ENCODE measurements around the gene TOR1A.

Gene TOR1A, protein sequence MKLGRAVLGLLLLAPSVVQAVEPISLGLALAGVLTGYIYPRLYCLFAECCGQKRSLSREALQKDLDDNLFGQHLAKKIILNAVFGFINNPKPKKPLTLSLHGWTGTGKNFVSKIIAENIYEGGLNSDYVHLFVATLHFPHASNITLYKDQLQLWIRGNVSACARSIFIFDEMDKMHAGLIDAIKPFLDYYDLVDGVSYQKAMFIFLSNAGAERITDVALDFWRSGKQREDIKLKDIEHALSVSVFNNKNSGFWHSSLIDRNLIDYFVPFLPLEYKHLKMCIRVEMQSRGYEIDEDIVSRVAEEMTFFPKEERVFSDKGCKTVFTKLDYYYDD

DNA sequence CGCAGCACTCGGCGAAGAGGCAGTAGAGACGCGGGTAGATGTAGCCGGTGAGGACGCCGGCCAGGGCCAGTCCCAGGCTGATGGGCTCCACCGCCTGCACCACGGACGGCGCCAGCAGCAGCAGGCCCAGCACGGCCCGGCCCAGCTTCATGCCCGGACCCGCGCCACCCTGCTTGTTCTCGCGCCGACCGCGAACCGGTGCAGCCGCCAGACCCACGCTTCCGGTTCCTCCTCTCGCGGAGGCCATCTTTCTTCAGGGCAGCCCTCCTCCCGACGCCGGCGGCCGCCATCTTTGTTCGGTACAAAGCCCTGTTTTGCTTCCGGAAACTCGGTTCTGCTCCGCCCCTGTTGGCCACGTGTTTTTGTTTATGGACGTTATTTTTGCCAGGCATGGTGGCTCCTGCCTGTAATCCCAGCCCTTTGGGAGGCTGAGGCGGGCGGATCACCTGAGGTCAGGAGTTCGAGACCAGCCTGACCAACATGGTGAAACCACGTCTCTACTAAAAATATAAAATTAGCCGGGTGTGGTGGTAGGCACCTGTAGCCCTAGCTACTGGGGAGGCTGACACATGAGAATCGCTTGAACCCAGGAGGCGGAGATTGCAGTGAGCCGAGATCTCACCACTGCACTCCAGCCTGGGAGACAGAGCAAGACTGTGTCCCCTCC lies at the start of gene TOR1A:
Gene TOR1A, minus strand, starts transcription at position 202 of the 667 bp plus-strand sequence. Its CDS starts 51 bp downstream, at position 151.
- DNase-seq, result peak; percentile 93 to 94

DNA sequence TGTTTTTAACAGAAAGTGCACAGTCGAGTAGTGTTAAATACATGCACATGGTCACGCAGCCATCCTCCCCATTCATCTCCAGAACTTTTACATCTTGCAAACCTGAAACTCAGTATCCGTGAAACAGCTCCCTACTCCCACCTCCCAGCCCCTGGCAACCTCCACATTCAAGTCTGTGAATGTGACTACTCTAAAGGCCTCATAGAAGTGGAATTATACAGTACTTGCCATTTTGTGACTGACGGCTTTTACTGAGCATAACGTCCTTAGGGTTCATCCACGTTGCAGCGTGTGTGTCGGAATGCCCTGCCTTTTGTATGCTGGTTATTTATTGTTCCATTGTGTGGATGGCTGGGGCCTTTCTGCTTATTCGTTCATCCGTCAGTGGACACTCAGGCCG lies 47.1 kb upstream of the TOR1A start:
- DNase-seq, result no peak

DNA sequence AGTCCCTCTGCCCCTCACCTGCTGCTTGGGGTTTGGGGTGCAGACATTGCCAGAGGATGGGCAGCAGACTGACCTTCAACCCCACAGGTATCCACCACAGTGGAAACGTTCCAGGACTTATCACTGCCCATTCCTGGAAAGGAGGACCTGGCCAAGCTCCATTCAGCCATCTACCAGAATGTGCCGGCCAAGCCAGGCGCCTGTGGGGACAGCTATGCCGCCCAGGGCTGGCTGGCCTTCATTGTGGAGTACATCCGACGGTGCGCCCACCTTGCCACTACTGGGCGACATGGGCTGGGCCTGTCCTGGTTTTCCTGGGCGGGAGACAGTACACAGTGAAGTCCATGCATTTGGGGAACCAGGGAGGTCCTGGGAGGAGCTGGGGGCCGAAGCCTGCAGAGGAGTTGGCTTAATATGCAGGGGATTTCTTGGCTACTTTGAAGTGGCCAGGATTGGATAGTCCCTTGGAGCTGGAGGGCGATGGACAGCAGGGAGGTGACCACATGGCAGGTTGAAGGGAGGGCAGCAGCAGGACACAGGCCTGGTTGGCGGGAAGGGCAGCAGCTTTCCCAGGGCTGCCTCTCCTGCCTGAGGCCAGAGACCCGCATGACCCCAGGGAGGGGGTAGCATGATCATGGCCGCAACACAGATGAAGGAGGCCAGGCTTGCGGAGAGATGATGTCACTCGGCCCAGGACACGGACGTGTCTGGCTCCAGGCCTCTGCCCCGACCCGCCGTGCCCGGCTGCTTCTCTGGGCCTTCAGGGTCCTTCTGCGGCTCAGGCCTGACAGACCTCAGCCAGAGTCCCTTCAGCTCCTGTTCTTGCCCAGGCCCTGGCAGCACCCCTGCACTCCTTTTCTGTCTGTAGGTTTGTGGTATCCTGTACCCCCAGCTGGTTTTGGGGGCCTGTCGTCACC lies 45.9 kb upstream of the TOR1A start:
- no peak for DNase-seq

DNA sequence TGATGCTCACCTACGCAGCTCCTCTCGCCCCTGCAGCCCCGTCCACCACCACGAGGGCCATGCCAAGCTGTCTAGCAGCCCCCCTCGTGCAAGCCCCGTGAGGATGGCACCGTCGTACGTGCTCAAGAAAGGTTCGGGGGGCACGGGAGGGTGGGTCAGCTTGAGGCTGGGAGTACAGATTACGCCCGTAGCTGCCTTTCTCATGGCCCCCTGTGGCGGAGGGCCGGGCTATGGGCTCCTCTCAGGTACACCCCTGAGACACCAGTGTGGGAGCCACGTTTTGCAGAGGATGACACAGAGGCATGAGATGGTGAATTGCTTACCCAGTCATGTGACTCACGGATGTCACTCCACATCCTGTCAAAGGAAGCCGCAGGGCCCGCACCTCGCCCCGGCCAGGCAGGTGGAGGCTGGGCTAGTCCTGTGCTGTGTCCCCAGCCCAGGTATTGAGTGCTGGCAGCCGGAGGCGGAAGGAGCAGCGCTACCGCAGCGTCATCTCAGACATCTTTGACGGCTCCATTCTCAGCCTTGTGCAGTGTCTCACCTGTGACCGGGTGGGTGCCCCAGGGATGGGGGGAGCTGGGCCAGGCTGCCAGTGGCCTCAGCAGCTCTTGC lies 45.0 kb upstream of the TOR1A start:
- peak; percentile 81 to 84 for DNase-seq

DNA sequence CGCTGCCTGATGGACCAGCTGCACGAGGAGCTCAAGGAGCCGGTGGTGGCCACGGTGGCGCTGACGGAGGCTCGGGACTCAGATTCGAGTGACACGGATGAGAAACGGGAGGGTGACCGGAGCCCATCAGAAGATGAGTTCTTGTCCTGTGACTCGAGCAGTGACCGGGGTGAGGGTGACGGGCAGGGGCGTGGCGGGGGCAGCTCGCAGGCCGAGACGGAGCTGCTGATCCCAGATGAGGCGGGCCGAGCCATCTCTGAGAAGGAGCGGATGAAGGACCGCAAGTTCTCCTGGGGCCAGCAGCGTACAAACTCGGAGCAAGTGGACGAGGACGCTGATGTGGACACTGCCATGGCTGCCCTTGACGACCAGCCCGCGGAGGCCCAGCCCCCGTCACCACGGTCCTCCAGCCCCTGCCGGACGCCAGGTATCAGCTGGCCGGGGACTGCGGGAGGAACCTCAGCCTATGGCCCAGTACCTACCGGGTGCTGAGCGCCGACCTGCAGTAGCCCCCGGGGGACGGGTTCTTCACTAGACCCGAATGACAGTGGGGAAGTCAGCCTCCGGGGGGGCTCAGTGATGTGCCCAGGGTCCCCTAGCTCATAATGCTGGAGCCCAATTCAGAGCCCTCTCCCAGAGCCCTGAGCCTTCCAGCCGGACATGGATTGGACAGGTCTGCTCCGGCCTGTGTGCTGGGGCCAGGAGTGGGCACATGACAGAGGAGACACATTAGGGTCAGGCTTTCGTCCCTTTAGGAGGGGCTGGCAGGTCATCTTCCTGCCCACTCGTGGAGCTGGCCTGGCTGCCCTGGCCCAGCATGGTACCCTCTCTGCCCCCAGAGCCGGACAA lies 44.3 kb upstream of the TOR1A start:
- no peak for DNase-seq

DNA sequence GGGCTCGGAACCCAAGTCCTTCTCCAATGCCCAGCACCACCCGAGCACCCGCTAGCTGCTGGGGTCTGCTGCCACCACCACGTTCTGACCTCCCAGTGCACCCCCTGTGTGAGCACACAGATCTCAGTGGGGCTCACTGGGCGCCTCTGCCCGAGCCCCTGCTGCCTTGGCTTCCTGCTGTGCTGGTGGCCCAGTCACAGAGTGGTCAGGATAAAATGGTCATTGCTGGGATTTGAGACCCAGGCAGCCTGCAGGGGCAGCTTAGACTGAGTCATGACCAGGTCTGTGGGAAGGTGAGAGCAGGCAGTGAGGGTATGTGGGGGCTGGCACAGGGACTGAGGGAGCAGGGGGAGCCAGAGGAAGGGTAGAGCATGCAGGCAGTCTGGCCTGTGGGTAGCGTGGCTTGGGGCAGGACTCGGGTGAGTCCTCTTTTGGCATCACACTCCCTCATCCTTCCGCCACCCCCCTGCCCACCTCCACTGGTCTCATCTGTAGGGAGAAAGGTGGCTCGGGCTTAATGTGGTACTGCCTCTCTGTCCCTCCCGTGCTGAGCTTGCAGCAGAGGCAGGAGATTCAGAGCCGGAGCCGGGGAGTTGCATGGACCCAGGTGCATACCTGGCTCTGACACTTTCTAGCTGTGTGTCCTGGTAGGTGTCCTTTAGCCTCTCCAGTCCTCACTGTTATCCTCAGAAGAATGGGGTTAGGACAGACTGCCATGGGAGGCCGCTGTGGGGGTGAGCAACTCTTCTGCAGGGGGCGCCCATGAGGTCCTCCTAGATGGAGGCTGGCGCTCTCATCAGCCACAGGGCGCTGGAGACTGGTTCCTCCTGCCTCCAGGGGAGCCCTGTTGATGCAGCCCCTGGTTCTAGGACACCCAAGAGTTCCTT lies 43.4 kb upstream of the TOR1A start:
- DNase-seq, result peak; percentile 34 to 49

DNA sequence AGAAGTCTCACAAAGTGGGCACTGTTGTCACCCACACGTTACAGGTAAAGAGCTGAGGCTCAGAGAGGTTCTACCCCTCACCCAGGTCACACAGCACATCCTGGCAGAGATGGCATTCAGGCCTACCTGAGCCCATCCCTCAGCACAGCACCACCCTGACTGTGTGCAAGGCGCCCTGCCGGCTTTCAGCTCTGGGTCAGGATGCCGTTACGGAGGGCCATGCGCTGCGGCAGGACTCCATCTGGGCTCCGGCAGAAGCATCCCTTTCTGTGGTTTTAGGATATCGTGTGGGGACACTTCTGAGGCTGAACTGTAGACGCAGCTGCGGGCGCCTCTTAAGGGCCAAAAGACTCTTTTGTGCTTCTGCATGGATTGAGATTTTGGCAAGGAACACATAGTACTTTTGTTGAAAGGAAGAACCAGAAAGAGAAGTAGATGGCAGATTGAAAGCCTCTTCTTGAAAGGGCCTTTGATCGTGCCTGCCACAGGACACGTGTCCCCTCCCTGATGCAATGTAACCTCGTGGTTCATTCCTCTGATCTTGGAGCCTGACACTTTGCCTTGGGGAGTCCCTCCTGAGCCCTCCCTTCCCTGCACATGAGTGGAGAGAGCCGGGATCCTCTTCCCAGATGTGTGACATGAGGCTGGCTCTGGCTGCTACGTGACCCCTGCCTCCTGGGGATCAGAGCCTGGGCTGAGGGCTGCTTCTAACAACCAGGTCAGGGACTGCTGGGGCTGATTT lies 42.6 kb upstream of the TOR1A start:
- DNase-seq, result peak in 1 of 2 donors; percentile 50

DNA sequence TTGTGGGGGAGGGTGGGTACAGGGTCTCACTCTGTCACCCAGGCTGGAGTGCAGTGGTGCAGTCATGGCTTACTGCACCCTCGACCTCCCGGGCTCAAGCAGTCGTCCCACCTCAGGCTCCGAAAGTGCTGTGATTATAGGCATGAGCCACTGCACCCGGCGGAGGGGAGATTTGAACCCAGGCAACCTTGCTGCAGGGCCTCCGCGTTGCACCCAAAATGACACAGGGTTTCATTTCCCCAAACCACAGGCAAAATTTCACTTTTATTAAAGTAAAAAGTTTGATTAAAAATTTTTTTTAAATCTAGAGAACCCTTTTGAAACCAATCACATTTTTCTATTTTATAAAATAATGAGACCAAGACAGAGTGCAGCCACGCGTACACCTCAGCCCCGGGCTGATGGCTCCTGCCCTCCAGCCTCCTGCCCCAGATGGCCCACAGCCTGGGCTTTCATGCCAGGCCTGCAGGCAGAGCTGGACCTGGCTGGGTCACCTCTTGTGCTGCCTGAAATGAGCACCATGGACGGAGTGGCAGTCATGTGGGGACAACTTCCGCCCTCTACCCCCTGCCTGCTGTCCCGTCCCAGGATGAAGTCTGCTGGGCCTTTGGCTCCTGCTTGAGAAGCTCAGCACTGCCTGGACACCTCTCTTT lies 41.9 kb upstream of the TOR1A start:
- no peak for DNase-seq

DNA sequence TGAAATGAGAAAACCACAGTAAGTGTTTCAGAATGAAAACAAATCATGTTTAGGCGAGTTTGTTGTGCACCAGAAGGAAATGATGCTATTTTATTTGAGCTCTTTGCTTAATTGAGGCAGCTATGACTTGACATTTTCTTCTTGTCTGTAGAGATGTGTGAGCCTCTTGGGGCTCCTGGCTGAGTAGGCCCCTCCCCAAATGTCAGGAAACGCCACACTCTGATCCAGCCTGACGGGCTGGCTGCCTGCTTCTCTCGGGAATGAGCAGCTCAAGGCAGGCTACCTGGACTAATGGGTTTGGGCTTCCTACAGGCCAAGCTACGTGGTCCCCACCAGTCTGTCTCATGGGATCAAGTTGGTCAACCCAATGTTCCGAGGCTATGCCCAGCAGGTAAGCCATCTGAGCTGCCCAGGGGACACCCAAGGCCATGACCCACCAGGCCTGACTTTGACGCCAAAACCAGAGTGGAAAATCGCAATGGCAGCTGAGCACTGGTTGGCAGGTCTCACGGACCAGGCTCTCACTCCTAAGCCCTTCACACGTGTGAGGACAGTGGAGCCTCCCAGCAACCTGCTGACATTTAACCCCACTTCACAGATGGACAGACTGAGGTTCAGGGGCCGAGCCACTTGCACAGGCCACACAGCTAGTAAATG lies 41.2 kb upstream of the TOR1A start:
- no peak for DNase-seq

DNA sequence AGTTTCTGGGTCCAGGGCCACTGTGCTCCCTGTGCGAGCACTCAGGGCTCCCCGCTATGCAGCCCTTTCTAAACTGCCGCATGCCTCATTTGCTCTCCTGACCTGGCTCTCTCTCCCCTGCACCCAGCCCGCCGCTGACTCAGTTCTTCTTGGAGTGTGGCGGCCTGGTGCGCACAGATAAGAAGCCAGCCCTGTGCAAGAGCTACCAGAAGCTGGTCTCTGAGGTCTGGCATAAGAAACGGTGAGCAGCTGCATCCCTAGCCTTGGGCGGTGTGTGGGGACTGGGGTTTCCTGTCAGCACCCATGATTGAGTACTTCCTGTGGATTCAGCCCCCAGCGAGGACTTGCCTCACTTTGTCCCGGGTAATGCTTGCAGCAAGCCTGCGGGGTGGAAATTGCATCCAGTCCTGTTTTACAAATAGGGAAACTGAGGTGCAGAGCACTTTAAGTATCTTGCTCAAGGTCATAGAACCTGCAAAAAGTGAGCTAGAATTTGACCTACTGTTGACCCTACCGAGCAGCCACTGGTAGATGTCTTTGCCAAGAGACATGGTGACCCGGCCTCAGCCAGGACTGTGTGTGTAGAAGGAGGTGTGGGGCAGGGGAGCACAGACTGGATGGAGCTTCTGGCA lies 39.2 kb upstream of the TOR1A start:
- peak; percentile 65 to 69 for DNase-seq

DNA sequence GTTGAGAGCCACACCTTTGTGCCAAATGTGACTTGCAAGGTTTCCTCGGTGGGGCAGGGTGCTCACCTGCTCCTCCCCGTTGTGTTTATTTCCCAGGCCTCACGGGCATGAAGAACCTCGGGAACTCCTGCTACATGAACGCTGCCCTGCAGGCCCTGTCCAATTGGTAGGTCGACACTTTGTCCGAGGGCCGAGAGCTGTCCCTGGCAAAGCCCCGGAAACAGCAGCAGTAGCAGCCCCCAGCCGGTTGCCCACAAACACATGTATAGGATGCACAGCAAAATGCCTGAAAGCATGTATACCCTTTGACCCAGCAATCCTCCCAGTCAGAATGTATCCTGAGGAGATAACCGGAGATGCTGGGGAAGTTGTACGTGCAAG lies 37.5 kb upstream of the TOR1A start:
- no peak for DNase-seq

DNA sequence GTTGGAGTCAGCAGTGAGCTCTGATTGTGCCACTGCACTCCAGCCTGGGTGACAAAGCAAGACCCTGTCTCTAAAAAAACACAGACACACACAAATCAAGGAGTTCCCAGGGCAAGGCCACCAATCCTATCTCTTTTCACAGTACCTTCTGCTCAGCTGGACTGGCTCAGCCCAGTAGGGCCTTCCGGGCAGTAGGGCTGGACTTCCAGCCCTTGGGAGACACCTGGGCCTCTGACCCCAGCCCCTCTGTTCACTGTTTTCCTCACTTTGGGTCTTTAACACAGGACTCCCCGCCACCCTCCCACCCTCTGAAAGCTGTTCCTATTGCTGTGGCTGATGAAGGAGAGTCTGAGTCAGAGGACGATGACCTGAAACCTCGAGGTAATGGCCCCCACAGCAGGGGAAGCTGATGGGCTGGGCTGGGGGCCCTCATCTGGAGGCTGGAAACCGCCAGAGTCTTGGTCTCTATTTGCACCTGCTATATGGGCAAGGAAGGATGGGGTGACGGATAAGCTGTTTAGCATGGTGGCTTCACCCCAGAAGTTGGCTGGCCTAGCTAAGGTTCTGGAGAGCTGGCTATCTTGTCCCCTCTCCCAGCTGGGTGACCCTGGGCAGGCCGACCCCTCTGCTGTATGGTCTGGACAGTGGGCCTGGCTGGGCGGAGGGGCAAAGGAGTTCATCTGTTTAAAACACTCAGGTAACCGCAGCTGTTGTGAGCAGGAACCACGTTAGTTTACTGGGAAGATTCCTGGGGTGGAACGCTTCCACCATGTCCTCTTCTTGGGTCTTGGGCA lies 36.9 kb upstream of the TOR1A start:
- no peak for DNase-seq

DNA sequence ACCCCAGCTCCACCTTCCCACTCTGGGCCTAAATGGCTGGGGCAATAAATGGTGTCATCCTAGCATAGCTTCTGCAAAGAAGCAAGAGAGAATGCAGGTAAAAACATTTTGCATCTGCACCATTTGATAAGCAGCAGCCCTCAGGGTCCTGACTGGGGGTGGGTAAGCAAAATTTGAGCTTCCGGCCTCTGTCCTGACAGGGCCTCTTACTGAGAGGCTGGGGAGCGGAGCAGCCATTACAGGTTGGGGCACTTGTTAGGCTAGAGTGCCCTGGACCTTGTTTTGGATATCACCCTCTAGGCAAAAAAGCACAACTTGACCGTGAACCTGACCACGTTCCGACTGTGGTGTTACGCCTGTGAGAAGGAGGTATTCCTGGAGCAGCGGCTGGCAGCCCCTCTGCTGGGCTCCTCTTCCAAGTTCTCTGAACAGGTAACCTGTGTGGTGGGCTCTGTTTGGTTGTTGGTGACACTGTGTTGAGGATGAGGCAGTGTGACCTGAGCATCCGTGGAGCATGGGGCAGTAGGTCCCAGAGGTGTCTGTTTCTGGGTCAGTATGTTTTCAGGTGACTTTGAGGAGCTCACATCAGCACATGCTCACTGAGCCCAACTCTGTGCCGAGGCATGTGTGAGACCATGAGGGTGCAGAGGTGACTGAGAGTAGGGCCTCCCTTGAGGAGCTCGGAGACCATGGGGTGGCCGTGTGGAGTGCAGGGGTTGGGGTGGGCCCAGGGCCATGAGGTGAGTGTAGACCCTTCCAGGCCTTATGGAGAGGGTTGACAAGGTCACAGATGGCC lies 34.4 kb upstream of the TOR1A start:
- no peak for DNase-seq

DNA sequence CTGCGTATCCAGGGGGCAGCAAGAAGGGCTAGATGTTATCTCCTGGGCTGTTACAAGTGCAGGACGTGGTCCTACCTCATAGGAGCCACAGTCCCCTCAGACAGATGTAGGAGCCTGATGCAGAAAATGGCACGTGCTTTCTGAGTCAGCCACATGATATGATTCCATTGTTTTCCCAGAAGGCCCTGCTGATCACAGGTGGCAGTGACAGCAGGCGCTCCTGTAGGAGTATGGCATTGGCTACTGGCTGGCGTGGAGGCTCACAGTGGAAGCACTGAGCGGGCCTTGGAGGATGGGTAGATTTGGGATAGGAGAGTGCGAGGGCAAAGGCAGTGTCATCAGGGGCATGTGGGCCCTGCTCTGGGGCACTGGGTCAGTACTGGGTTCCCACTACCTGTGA lies 33.3 kb upstream of the TOR1A start:
- no peak for DNase-seq

DNA sequence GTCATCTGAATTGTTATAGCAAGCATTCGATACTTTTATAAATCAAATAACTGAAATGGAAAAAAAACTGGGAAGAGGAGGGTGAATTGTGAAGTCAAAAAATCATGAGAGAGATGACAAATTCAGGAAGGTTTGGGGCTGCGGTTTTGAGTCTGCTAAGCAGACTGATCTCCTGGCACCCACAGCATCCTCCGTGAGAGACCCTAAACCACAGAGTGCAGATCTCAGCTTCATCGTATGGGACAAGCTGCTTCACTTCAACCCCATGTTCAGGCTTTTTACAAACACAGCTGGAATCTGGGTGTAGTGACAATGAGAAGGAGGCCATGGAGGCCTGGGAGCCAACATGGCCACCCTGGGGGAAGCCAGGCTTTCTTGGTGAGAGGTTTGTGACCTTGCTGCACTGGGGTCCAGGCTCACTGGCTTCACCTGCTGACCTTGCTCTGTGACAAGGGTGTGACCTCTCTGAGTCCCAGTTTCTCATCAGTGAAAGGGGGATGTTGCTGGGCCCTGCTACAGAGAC lies 30.7 kb upstream of the TOR1A start:
- no peak for DNase-seq

DNA sequence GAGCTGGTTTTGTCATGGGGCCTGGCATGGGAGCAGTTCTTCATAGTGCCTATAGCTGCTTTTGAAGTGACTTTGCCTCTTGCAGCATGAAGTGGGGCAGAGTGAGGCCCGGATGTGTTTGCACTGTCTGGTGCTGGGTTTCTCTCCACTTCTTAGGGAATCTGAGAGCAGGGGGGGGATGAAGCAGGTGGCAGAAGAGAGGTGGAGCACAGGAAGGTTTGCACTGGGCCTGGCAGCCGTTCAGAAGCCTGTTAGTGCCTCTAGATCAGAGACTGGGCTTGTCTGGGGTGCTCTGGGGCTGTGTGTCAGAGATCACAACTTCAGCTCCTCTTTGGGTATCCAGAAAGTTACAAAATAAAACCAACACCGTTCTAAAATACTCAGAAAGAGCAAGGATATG lies 29.7 kb upstream of the TOR1A start:
- no peak for DNase-seq

DNA sequence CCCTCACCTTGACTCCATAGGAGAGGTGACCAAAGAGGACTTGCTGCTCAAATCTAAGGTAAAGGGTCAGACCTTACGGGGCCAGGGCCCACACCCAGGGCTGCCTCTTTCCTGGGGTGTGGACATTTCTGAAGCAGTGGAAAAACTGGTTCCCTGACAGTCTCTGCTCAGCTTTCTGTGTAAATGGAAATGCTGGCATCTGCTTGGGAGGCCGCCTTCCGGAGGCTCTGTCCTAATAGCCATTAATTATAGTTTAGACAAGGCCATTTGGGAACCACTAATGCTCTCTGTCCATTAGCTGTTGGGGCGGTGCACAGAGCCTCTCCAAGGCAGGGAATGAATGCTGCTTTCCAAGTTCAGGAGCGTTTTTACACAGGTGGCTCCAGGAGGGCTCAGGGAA lies 28.6 kb upstream of the TOR1A start:
- no peak for DNase-seq

Measured in stimulated activated CD4-positive, alpha-beta T cell treated with anti-CD3 and anti-CD28 coated beads, Interleukin-2, amount 100 ng/mL, for 24 hours (primary cell).